HG02642 (cell line): Measurements from ENCODE around the gene CCM2L.

Source experiments
- ATAC-seq: cut with Tn5 transposase; IDR thresholded peaks from one replicate; pipeline ENCODE4 v1.9.1; 2021; ENCODE audit warnings: mild to moderate bottlenecking; ENCODE audit not compliant: unreplicated experiment, poor library complexity

CCM2L gene

DNA sequence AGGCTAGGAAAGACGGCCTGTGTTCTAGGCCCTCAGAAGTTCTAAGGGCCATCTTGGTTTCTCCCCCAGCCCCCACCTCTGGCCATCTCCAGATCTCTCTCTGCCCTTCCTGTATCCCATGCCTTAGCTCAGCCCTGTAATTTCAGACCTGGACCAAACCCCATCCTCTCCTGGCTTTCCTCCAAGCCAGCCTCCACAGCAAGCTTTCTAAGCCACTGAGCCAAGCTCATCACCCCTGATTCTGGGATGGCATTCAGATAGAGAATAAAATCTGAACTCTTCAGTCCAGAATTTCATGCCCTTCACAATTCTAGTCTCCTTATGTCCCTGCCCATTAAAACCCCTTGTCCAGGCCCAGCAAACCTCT, 18.9 kb upstream of the CCM2L start:
- no peak for ATAC-seq

DNA sequence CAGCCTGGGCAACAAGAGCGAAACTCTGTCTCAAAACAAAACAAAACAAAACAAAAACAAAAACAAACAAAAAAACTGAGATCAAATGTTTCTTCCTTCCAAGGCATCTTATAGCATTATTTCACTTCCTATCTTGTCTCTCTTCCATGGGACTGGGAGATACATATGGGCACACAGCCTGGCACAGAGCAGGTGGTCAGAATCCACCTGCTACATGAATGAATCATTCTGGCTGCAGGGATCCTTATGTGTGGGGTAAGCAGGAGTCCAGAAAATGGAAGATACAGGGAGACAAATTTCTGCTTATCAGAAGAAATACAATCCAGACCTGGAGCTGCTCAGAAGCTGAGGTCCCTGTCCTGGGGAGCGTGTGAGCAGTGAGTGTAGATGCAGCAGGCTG, 18.2 kb upstream of the CCM2L start:
- ATAC-seq: no peak

DNA sequence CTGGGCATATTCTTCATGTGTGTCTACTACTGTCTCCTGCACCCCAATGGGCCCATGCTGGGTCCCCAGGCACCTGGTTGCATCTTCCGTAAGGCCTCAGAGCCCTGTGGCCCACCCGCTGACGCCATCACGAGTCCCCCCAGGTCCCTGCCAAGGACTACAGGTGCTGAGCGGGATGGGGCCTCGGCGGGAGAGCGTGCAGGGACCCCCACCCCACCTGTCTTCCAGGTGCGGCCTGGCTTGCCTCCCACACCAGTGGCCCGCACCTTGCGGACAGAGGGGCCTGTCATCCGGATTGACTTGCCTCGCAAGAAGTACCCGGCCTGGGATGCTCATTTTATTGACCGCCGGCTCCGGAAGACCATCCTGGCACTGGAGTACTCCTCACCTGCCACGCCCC, 13.2 kb upstream of the CCM2L start:
- no peak for ATAC-seq

DNA sequence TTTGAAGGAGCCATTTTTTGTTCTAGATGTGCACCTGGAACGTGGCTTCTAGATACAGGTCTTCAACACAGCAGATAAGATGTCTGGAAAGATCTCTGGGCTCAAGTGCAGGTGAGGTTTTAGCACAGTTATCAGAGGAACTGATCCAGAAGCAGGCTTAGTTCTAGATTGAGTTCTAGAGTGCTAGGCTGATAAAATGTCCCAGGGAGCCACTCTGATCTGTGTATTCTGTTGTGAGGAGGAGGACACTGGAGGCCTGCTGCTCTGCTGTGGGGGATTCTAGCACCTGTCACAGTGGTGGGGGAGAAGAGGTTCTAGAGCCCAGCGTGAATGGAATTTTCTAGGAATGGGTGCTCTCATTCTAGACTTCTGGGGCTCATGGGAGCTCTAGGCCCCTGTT, 12.0 kb upstream of the CCM2L start:
- ATAC-seq: no peak

DNA sequence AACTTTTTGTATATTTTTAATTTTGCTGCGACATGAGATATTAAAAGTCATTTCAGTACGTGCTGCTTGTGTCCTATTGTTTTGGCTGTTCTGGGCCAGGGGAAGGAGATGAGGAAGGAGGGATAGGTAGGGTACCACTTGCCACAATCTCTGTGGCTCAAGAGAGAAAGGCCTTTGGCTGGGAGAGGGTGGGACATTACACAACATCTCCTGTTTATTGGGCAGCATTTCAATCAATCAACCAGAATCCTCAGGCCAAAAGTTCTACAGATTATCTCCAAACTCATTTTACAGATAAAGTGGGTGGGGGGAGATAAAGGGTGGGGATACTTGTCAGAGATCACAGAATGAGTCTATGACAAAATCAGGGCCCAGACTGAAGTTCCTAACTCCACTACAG, 6.9 kb upstream of the CCM2L start:
- ATAC-seq: no peak

DNA sequence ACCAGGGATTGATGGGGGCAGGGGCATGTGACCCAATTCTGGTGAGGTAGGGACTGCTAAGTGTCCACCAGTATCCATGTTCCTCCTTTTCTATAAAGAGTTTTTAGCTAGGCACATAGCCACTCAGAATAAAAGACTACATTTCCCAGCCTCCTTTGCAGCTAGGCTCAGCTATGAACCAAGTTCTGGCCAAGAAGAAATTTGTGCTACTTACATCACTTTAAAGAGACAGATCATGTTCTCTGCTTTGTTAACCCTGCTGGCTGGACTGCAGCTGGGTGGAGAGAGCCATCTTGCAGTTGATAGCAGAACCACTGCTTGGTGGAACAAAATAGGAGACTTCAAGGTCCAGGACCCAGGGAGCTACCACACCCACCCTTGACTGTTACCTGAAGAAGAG, 5.3 kb upstream of the CCM2L start:
- ATAC-seq: no peak

DNA sequence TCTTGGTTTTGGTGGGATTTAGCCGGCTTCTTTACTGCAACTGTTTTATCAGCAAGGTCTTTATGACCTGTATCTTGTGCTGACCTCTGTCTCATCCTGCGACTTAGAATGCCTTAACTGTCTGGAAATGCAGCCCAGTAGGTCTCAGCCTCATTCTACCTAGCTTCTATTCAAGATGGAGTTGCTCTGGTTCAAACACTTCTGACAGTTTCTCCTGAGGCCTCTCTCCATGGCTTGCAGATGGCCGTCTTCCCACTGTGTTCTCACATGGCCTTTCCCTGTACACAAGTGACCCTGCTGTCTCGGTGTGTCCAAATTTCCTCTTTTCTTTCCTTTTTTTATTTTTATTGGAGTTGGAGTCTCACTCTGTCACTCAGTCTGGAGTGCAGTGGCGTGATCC, 4.2 kb upstream of the CCM2L start:
- ATAC-seq: no peak

DNA sequence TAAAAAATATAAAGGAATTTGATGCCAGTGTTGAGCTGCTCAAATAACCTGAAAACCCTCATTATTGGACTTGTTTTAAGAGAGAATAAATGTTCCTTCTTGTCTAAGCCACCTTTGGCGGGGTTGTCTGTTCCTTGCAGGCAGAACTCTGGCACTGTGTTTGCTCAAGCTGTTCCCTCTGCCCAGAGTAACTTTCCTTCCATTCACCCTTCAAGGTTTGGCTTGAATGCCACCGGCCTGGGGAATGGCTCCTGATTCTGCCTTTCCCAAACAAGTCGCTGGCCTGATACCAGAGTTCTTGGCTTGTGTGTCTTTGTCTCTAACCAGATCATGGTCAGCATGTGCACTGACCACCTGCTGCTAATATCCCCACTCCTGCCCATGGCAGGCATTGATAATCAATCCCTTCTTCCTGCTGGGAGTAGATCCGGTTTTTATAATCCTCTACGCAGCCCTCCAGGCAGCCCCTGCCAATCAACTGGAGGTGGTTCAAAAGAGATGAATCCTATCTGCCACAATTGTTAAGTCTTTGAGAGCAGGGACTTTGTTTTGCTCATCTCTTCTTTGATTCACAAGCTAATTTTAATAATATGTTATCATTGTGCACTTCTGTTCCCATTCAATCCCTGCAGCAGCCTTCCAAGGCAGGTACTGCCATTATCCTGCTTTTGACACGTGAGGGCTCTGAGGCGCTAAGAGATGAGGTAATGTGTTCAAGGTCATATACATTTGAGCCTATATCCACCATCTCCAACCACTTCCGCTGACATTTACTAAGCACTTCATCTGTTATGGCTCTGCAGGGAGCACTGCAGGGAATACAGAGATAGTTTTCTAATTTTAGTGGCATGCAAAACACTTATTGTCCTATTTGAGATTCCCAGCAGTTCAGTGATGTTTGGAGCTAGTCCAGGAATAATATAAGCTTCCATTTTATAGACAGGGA, 3.1 kb upstream of the CCM2L start:
- no peak for ATAC-seq

DNA sequence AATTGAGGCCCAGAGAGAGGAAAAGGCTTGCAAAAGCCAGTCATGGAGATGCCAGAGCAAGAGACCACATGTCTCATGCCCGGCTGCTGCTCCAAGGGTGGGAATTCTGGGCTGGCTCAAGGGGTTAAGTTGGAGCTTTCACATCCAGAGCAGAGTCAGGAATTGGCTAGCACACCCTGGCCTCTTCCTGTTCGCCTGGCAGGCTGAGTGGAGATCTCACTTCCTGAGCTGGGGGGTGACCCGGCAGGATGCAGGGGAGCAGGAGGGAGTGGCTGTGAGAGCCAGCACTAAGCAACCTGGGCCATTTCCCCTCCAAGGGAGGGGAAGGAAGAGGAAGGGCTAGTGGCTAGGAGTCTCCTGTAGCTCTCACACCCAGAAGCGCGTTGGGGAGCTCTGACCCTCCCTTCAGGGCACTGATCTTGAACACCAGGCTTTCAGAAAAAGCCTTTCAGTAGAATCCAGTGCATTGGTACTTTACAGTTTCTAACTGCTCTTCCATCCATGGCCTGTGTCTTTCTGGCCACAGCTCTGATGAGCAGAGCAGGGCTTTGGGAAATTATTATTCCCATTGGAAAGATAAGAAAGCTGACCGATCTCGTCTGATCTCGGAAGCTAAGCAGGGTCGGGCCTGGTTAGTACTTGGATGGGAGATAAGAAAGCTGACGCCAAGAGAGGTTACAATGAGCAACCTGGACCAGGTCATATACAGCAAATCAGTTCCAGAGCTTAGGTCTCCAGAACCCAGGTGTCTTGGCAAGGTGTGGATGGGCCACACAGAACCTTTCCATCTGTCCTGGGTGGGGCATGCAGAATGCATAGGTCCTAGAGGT, 2.2 kb upstream of the CCM2L start:
- ATAC-seq: no peak

DNA sequence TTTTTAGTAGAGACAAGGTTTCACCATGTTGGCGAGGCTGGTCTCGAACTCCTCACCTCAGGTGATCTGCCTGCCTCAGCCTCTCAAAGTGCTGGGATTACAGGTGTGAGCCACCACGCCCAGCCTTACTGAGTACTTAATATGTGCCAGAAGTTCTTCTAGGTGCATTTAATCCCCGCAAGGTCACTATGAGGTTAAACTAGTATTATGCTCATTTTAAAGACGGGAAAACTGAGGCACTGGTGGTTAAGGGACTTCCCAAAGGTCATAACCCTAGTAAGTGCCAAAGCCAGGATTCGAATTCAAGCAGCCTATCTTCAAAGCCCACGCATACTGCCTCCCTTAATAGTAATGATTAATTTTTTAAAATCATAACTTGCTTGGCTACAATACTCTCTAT, 674 bp upstream of the CCM2L start:
- no peak for ATAC-seq

DNA sequence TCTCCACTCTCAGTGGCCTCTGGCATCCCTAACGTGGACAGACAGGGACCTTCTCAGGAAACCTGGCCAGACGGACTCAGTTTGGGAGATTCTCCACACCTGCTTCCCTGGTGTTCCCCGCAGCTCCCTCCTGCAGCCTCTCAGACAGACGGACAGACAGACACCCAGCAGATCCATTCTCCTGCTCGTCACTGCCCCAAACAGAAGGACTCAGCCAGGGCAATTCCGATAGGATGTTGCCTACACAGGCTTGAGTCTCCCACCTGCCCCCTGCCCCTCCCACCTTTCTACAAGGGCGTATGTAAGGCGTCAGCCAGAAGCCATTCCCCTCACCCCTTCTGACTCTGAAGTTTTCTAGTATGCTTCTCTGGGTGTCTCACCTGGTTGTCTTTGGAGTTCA, 428 bp downstream of the CCM2L start:
- ATAC-seq: no peak

DNA sequence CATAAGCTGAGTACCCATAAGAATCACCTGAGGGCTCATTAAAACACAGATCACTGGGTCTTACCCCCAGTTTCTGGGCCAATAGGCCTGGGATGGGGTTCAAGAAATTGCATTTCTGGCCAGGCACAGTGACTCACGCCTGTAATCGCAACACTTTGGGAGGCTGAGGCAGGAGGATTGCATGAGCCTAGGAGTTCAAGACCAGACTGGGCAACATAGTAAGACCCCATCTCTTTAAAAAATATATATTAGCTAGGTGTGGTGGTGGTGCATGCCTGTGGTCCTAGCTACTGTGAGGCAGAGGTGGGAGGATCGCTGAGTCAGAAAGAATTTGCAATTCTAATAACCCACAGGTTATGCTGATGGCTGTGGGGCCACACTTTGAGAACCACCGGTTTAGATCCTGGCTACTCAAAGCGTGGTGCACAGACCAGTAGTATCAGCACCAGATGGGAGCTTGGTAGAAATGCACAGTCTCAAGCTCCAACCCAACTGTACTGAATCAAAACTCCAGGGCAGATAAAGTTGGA, 2.0 kb downstream of the CCM2L start:
- no peak for ATAC-seq

DNA sequence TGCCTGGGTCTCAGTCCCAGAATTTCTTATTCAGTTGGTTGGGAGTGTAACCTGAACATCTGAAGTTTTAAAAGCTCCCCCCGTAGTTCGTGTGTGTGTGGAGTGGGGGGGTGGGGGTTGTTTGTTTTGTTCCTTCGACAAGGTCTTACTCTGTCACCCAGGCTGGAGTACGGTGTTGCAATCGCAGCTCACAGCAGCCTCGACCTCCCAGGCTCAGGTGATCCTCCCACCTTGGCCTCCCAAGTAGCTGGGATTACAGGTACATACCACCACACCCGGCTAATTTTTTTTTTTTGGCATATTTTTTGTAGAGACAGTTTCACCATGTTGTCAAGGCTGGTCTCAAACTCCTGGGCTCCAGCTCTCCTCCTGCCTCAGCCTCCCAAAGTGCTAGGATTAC, 3.1 kb downstream of the CCM2L start:
- no peak for ATAC-seq

DNA sequence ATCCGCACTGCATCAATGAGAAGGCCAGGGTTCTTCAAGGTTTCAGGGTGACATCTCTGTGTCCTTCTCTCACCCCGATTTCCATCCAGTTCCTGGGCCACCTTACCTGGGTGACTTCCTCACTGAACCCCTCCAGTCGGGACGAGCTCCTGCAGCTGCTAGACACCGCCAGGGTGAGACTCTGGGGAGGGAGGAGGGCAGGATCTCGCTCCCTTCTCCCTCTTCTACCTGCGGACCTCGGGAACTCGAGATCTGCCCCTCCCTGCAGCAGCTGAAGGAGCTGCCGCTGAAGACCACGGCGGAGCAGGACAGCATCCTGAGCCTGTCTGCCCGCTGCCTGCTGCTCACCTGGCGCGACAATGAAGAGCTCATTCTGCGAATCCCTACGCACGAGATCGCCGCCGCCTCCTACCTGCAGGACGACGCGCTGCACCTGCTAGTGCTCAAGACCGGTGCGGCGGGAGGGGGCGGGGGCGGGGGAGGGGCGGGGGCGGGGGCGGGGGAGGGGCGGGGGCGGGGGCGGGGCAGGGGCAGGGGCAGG, 7.5 kb downstream of the CCM2L start:
- no peak for ATAC-seq

DNA sequence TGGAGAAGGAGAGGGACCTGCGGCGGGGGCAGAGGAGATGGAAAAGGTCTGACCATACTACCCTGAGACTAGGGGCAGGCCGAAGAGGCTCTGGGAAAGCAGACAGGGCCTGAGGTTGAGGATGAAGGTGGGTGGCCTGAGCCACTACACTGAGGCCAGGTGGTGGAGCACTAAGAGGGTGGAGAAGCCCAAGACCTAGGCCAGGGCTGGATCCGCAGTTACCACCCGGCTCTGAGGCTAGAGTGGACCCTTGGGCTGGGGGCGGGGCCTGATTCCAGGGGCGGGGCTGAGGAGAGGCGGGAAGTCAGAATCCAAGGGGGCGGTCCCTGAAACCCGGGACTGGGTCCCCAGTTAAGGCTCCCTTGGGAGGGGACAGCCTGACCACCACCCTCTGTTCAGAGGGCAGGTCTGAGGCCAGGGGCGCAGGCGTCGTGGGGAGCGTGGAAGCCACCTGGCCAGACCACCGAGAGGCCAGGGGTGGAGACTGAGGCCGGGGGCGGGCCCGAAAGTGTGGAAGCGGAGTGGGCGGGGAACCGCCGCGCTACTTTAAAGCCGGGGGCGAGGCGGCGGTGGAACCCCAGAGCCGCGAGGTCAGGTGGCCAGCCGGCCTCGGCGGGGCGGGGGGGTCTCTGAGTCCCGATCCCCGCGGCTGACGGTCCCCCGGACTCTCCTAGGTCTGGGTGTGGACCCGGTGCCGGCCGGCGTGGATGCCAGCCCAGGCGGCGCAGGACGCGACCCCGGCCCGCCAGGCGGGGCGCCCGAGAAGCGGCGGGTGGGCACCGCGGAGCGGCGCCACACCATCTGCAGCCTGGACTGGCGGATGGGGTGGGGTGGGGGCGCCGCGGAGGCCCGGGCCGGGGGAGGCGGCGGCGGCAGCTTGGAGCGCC, 8.3 kb downstream of the CCM2L start:
- ATAC-seq: no peak

DNA sequence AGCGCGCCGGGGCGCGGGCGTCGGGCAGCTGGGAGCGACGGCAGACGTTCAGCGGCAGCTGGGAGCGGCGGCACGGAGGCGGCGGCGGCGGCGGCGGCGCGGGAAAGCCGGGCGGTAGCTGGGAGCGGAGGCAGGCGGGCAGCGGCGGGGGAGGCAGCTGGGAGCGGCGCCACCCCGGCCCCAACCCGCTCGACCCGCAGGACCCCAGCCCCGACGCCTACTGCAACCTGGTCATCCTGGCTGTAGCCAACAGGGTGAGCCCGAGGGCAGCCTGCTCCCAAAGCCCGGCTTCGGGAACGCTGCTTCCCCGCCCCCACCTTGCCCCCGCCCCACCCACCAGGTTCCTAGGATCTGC, 8.9 kb downstream of the CCM2L start:
- ATAC-seq: no peak

DNA sequence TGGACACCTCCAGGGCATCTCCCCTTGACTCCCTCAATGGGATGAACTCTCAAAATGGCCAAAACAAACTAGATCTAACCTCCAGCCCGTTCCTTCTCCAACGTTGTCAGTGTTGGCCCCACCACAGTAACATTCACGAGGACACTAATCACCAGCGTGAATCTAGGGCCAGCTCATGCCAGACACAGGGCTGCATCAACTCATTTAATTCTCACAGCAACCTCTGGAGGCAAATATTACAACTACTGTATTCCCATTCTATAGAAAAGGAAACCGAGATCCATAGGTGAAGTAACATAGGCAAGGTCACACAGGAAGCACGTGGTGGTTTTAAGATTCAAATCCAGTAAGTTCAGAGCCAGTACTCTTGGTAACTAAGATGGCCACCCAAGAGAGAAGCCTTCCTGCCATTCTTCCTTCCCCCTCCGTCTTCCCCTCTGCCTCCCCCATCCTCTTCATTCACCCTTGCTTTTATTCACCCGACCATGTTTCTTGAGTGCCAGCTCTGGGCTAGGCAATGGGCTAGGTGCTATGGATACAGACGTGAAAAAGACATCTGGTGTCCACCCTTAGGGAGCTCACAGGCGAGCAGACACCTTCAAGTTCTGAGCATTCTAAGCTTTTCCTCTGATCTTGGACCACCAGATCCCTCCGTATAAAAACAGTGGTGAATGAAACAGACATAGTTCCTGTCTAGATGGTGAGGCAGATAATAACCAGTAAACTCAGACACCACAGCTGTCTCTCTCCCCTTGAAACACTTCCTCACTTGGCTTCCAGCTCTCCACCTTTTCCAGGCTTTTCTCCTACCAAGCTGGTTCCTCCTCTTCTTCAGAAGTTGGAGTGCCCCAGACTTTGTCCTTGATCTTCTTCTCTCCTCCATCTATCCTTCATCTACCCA, 9.6 kb downstream of the CCM2L start:
- no peak for ATAC-seq

DNA sequence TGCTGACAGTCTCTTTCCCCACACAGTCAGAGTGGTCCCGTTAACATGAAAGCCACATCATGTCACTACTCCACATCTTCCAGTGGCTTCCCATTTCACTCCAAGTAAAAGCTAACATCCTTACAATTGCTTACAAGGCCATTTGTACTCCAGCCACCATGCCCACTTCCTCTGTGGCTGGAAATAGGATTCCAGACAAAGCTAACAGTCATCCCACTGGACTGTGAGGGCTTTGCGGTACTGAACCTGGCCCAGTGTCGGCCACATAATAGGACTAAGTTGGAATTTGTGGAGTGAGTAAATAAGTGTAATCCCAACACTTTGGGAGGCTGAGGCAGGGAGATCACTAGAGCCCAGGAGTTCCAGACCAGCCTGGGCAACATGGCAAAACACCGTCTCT, 10.9 kb downstream of the CCM2L start:
- no peak for ATAC-seq

DNA sequence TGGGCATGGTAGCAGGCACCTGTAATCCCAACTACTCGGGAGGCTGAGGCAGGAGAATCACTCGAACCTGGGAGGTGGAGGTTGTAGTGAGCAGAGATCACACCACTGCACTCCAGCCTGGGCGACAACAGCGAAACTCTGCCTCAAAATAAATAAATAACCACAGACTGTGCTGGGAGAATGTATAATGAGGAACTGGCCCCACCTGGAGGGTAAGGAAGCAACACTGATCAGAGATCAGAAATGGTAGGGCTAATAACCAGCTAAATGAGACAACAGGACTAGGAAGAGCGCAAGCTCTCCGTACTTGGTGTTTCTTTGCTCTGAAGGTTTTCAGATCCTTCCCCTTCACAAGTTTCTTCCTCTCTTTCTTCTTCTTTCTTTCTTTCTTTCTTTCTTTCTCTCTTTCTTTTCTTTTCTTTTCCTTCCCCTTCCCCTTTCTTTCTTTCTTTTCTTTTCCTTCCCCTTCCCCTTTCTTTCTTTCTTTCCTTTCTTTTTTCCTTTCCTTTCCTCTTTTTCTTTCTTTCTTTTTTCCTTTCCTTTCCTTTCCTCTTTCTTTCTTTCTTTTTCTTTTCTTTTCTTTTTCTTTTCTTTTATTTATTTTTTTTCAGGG, 14.6 kb downstream of the CCM2L start:
- no peak for ATAC-seq
